Central memory CD8-positive, alpha-beta T cell (primary cell): ENCODE results near the gene BRD4.

Experiments used
- ATAC-seq: fragments of 150-1000 bp; cut with Tn5 transposase; replicated peaks from 2 replicates; pipeline ENCODE4 v1.10.0; 2022; ENCODE audit warnings: mild to moderate bottlenecking, moderate FRiP score, moderate number of reproducible peaks; ENCODE audit not compliant: poor library complexity, severe bottlenecking; ENCODE audit errors: extremely low read depth
- DNase-seq, 2 donors: peaks; one replicate each; pipeline ENCODE4 v3.0.0; 2021; ENCODE audit warnings: low spot score in 2 of 2
- H3K27ac Mint-ChIP-seq: one replicate; pipeline ENCODE4 v1.8.0; 2022; ENCODE audit warnings: low read depth, mild to moderate bottlenecking, moderate library complexity, mixed read lengths
- H3K27me3 Mint-ChIP-seq: one replicate; pipeline ENCODE4 v1.8.0; 2022; ENCODE audit warnings: mixed read lengths
- H3K36me3 Mint-ChIP-seq: one replicate; pipeline ENCODE4 v1.8.0; 2022; ENCODE audit warnings: mild to moderate bottlenecking, moderate library complexity, mixed read lengths; ENCODE audit not compliant: insufficient read depth
- H3K4me1 Mint-ChIP-seq: one replicate; pipeline ENCODE4 v1.8.0; 2022; ENCODE audit warnings: mixed read lengths
- H3K4me3 Mint-ChIP-seq: one replicate; pipeline ENCODE4 v1.8.0; 2022; ENCODE audit warnings: mild to moderate bottlenecking, moderate library complexity, mixed read lengths
- H3K9me3 Mint-ChIP-seq: one replicate; pipeline ENCODE4 v1.8.0; 2022; ENCODE audit warnings: mixed read lengths

The BRD4 gene

DNA sequence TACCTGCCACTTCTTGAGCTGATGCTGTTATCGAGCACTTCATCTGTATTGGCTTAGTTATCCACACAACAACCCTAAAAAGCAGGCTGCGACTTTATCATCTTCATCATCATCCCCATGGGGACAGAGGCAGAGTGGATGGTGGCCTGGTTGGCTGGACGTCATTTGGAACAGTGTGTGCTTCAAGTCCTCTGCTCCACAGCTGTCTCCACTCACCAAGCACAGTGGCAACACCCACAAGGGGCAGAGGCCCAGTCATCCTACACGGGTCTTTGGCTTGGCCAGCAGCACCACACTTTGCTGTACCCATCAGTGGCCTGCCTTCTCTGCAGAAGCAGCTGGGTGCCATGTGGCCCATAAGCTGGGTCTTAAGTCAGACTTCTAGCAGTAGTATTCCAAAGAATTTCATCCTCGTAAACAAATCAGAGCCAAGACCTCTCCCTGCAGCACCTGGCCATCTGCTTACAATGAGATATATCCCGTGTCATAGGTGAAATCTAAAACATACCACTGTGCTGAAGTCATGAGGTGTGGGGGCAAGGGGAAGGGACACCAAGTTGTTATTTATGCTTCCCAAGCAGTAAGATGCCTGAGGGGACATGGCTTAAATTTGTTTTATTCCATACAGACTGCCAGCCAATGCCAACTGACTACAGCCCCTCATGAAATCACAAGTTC is 52.2 kb downstream of the BRD4 start:
- ATAC-seq (no peak), DNase-seq (no peak)
- Mint-ChIP-seq H3K27ac (peak overlapping the region; percentile 29), H3K4me3 (peak overlapping the region; percentile 36), H3K27me3 (no peaks in the 10 kb centered on the region), H3K4me1 (peaks cover 82% of the 10 kb centered on the region), H3K9me3 (no peaks in the 10 kb centered on the region), H3K36me3 (peaks cover 11% of the 10 kb centered on the region)

DNA sequence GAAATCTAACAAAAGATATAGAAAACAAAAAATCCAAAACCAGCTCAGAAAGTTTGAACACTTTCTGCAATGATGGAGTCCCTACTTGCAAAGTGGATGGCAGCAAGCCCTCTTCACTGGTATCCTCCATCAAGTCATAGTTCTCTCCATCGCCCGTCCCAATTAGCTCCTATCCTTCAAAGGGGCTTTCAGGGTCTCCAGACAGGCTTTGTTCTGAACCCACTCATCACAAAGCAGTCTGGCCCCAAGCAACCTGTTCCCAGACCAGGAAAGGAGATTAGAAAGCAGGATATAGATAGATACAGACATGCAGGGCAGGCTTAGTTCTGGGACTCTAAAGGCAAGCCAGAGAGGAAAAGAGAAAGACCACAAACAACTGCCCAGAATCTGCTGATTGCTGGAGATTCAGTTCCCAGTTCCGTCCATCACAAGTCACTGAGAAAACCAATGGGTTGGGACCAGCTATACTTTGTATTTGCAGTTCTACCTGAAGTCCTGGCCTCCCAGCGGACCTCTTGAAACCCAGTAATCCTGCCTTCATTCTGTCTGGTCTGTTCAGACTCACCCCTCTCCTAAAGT is 52.9 kb downstream of the BRD4 start:
- DNase-seq: no peak
- Mint-ChIP-seq H3K27ac (peak overlapping the region; percentile 22), H3K9me3 (no peaks in the 10 kb centered on the region), H3K36me3 (peaks cover 10% of the 10 kb centered on the region), H3K4me3 (peak overlapping the region; percentile 25), H3K27me3 (no peaks in the 10 kb centered on the region), H3K4me1 (peaks cover 74% of the 10 kb centered on the region)
- no peak for ATAC-seq

DNA sequence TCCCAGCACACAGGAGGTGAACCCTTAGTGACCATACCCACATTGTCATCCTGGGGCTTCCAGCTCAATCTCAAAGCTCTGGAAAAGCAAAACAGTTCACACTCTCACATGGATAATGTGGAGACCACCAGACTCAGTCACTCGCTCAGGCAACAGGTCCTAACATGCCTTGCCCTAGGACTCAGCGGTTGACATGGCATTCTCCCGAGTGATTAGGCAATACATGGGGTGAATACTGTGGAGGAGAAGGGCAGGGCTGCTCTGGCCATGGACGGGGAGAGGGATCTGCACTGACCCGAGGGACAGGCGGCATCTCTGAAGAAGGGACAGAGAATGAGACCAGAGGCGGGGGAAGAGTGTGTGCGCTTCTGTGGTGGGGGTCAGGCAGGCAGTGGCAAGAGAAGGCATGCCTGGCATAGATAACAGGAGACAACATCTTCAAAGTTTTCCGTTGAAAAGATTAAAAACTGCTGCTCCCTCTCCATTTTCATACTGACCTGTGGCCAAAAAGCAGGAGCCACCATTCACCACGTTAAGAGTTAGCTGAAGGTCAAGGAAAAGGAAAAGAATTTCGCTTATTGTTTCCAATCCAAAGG is 55.6 kb downstream of the BRD4 start:
- no peaks in the 10 kb centered on the region for H3K9me3 Mint-ChIP-seq
- no peaks in the 10 kb centered on the region for H3K27me3 Mint-ChIP-seq
- no peak for ATAC-seq
- DNase-seq: no peak
- H3K4me1 Mint-ChIP-seq: peaks cover 71% of the 10 kb centered on the region
- peak overlapping the region; percentile 27 for H3K4me3 Mint-ChIP-seq
- H3K27ac Mint-ChIP-seq: peak overlapping the region; percentile 45
- H3K36me3 Mint-ChIP-seq: peaks cover 19% of the 10 kb centered on the region

DNA sequence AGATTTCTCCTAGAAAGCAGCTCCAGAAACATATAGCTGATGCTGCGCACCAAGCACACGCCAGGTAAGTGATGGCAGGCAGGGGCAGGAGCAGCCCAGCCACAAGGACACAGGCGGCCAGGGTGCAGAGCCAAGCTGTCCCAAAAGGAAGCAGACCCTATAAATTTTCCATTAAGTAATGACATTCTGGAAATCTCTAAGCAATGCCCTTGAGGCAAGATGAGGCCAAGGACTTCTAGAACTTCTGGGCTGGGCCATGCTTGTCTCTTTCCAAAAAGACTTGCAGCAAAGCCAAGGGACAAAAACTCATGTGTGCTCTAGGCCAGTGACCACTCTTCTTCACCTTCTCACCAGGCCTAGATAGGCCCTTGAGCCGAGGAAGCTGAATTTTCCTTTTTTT is 57.9 kb downstream of the BRD4 start:
- peak overlapping the region; percentile 57 for H3K27ac Mint-ChIP-seq
- no peak for ATAC-seq

DNA sequence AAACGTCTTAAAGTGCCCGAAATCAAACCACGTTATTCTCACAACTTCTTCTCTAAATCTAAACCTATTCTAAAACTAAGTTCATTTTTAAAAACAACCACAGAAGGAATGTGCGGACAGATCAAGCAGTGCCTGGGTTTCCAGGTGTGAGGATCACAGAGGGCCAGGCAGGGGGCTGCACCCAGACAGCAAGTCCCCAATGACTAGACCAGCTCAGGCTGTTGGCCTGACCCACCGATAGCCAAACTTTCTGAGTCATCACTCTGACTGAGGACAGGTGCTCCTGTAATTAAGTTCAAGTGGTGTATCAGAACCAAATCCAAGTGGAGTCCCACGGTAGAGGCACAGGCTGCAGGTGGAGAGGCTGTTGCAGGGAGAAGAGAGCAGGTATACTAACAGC is 62.5 kb downstream of the BRD4 start:
- no peak for DNase-seq
- no peaks in the 10 kb centered on the region for H3K27me3 Mint-ChIP-seq
- peaks cover 64% of the 10 kb centered on the region for H3K4me1 Mint-ChIP-seq
- peaks cover 44% of the 10 kb centered on the region for H3K36me3 Mint-ChIP-seq
- peak overlapping the region; percentile 74 for H3K27ac Mint-ChIP-seq
- no peak for ATAC-seq
- no peaks in the 10 kb centered on the region for H3K9me3 Mint-ChIP-seq
- H3K4me3 Mint-ChIP-seq: no peak overlapping the region

More for the DNA sequence above, 57.9 kb downstream of the BRD4 start:
- peaks cover 70% of the 10 kb centered on the region for H3K4me1 Mint-ChIP-seq
- no peaks in the 10 kb centered on the region for H3K9me3 Mint-ChIP-seq
- H3K36me3 Mint-ChIP-seq: peaks cover 27% of the 10 kb centered on the region
- DNase-seq: no peak
- no peaks in the 10 kb centered on the region for H3K27me3 Mint-ChIP-seq
- H3K4me3 Mint-ChIP-seq: no peak overlapping the region

DNA sequence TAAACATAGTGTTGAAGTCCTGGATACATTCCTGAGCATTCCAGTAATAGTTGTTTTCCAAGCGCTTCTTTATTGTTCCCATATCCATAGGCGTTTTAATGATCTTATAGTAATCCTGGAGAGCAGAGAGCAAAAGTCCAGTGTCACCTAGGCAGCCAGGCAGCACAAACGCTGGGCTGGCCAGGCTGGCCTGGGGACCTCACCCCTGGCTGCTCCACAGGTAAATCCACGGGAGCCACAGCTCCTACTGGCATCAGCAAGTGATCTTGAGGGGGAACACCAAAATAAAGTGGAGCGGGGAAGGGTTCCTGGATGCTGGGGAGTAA is 63.4 kb downstream of the BRD4 start:
- Mint-ChIP-seq H3K27me3 (no peaks in the 10 kb centered on the region), H3K9me3 (no peaks in the 10 kb centered on the region), H3K27ac (peak overlapping the region; percentile 74), H3K4me3 (no peak overlapping the region), H3K4me1 (peaks cover 59% of the 10 kb centered on the region), H3K36me3 (peaks cover 50% of the 10 kb centered on the region)
- DNase-seq (no peak), ATAC-seq (no peak)

DNA sequence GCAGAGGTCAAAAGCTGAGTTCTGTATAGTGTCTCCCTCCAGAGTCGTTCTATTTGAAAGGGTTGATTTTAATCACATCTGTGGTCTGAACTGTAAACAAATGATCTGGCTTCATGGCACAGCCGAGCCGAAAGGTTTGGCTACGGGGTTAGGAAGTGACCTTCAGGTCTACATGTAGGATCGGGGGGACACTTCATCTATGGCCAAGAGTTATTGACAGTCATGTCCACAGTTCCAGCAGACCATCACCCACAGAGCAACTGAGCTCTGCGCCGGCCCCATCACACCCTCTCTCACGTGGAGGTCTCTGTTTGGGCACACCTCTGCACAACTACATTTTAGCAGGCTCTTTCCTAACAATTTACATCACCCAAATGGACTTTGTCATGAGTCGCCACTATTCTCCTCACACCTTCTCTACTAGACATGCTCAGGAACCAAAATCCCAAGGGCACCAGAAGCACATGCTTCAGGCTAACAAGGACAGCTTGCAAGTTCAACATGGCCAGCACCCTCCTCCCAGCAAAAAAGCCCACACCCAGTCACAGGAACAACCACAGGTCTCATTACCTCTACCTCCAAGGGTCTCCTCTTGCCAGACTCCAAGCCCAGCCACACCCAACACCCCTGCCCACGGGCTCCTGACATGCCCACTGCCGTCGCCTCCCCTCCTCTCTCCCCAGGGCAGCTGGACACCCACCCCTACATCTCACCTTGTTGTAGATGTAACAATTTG is 64.0 kb downstream of the BRD4 start:
- peaks cover 48% of the 10 kb centered on the region for H3K36me3 Mint-ChIP-seq
- H3K27ac Mint-ChIP-seq: peak overlapping the region; percentile 74
- H3K4me3 Mint-ChIP-seq: no peak overlapping the region
- peaks cover 57% of the 10 kb centered on the region for H3K4me1 Mint-ChIP-seq
- no peaks in the 10 kb centered on the region for H3K27me3 Mint-ChIP-seq
- no peaks in the 10 kb centered on the region for H3K9me3 Mint-ChIP-seq
- ATAC-seq (no peak), DNase-seq (no peak)

DNA sequence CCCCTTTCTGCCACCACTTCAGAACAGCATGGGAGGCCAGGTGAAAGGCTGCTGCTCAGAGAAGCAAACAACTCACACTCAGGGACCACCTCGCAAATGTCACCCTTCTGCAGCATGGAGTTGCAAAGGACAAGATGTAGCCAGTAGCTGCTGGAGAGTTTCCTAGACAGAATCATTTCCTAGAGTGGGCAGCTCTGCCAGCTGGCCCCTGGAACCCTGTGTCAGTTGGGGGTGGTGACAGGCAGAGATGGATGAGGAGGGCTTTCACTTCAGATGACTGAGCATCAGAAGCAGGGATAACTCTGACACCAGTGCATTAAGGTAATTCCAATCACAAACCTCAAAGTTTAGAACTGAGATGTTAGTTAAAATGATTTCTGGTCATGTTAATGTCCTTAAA is 65.7 kb downstream of the BRD4 start:
- Mint-ChIP-seq H3K4me1 (peaks cover 41% of the 10 kb centered on the region), H3K9me3 (no peaks in the 10 kb centered on the region), H3K4me3 (no peak overlapping the region), H3K27me3 (no peaks in the 10 kb centered on the region), H3K36me3 (peaks cover 46% of the 10 kb centered on the region), H3K27ac (no peak overlapping the region)
- ATAC-seq: no peak
- no peak for DNase-seq

DNA sequence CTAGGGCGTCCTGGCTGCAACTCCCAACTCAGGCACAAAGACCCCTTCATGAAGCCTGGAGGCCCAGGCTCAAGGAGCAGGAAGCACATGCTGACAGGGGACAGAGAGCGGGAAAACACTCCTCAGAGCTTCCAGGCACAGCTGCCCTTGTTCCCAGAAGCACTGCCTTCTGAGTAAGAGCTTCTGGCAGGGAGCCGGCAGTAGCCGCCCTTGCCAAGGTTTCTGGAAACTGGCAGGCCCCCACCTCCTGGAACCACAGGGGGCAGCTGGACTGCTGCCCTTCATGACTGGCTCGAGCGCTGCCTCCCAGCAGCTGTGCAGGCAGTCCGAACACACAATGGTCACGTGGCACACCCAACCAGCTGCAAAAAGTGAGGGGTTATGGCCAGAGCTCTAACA is 66.5 kb downstream of the BRD4 start:
- Mint-ChIP-seq H3K36me3 (peaks cover 43% of the 10 kb centered on the region), H3K9me3 (no peaks in the 10 kb centered on the region), H3K4me1 (peaks cover 32% of the 10 kb centered on the region), H3K27ac (no peak overlapping the region), H3K27me3 (no peaks in the 10 kb centered on the region), H3K4me3 (no peak overlapping the region)
- ATAC-seq (no peak), DNase-seq (no peak)

DNA sequence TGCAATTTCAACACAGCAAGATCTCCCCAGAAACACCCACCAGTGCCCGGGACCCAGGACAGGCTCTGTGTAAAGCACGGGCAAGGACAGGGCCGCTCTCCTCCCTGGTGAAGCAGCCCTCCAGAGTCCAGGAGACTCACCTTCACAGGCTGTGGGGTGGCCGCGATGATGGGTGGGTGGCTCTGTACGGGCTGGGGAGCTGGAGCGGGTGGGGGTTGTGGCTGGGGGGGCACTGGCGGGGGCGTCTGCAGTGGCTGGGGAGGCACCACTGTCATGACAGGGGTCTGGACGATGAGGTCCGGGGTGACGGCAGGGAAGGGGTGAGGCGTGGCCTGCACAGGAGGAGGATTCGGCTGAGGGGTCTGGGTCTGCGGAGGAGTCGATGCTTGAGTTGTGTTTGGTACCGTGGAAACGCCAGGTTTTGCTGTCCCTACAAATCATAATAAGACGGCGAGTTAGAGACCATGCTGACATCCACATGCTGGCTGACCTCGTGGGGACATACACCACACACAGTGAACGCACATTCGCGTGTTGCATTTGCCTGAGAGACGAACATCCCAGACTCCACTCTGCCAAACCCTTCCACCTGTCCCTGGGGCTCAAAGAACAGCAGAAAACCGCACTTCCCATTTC is 67.0 kb downstream of the BRD4 start:
- Mint-ChIP-seq H3K27ac (no peak overlapping the region), H3K9me3 (no peaks in the 10 kb centered on the region)

DNA sequence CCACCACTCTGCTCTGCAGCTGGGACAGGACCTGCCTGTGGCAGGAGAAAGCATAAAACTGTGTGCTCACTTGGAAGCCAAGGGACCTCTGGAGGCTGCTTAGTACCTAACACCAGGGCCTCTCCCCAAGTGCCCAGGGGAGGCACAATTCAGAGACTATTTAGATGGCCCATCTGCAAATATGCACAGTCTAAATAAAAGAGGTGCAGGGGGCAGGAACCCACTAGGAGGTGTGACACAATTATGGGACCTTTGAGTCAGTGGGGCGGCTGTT is 67.5 kb downstream of the BRD4 start:
- H3K36me3 Mint-ChIP-seq: peaks cover 45% of the 10 kb centered on the region
- H3K9me3 Mint-ChIP-seq: no peaks in the 10 kb centered on the region
- H3K27ac Mint-ChIP-seq: peak overlapping the region; percentile 8
- H3K27me3 Mint-ChIP-seq: no peaks in the 10 kb centered on the region
- no peak overlapping the region for H3K4me3 Mint-ChIP-seq
- peaks cover 24% of the 10 kb centered on the region for H3K4me1 Mint-ChIP-seq
- ATAC-seq: no peak
- DNase-seq: no peak

More for the DNA sequence above, 67.0 kb downstream of the BRD4 start:
- no peak overlapping the region for H3K4me3 Mint-ChIP-seq
- no peaks in the 10 kb centered on the region for H3K27me3 Mint-ChIP-seq
- H3K36me3 Mint-ChIP-seq: peaks cover 45% of the 10 kb centered on the region
- peaks cover 28% of the 10 kb centered on the region for H3K4me1 Mint-ChIP-seq
- DNase-seq (no peak), ATAC-seq (no peak)

DNA sequence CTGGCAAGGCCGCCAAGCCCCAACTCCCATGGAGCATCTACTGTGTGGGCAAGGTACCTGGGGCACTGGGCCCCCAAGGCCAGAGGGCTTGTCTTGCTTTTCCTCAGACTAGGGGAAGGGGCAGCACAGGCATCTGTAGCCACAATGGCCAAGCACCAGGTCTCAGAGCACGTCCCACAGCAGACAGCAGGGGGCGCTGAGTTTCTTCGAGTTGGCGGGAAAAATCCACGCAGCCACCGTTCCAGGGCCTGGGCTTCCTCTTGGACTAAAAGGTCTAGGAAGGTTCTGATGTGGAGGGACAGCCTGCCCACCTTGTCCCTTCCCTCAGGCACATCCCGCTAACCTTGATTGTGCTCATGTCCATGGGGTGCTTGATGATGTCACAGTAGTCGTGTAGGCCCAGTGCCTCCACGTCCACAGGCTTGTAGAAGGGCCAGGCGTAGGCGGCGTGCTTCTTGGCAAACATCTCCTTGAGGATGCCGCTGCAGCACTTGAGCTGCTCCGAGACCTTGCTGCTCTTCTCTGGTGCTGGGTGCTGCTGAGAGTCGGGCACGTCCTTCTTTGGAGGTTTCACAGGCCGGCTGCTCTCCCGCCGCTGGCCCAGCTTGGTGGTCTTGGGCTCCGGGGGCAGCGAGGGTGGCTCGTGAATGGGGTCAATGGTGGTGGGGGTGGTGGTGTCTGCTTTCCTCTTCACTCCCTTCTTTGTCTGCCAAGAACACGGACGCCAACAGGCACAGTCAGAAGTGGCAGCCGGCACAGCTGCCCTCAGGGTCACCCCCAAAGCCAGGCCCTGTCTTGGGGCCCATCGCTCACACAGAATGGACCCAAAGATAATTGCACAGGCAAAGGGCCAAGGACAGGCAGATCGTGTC is 68.0 kb downstream of the BRD4 start:
- Mint-ChIP-seq H3K4me3 (no peak overlapping the region), H3K36me3 (peaks cover 44% of the 10 kb centered on the region), H3K27ac (peak overlapping the region; percentile 8), H3K9me3 (no peaks in the 10 kb centered on the region), H3K4me1 (peaks cover 18% of the 10 kb centered on the region), H3K27me3 (no peaks in the 10 kb centered on the region)
- ATAC-seq (peak; percentile 19), DNase-seq (peak; percentile 50 to 70)
